Measurements from ENCODE around the gene NPC2.
"Not testable (repeated sequence)": the region's sequence is repeated elsewhere in the genome, so short reads cannot be mapped to it uniquely, and the experiment has no call there.

NPC2 gene

GRCh38 chr14:74492776-74493342 lies at the start of gene NPC2:
NPC2 (minus strand) TSS chr14:74493305; CDS start chr14:74493274, 31 bp downstream.
- DNase-seq (ENCODE audit: low read depth) = no peak

GRCh38 chr14:74542056-74542685 lies 49.1 kb upstream of the NPC2 start:
- no peak for DNase-seq (ENCODE audit: low read depth)

DNA sequence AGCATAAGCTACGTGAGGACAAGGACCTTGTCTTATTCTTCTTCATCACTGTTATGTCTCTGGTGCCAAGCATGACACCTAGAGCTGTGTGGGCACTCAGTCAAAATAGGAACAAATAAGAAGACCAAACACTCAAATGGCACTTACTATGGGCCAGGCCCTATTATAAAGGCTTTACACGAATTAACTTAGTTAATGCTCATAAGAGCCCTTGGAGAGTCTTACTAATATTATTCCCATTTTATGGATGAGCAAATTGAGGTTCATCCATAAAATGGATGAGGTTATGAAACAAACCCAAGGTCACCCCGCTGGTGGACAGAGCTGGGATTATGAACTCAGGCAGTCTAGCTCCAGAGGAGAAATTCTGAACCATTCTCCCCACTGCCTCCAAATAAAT lies 48.1 kb upstream of the NPC2 start:
- no peak for DNase-seq (ENCODE audit: low read depth)

DNA sequence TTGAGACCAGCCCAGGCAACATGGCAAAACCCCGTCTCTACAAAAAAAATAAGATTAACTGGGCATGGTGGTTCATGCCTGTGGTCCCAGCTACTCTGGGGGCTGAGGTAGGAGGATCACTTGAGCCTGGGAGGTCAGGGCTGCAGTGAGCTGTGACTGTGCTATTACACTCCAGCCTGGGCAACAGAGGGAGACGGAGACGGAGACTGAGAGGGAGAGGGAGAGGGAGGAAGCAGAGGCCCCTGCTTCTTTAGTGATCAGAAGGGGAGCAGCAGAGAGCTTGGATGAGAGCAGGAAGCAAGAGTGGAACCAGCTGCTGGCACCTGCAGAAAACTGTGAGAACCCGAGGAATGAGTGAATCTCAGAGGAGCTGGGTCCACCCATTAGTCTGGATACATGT lies 46.4 kb upstream of the NPC2 start:
- no peak for DNase-seq (ENCODE audit: low read depth)

DNA sequence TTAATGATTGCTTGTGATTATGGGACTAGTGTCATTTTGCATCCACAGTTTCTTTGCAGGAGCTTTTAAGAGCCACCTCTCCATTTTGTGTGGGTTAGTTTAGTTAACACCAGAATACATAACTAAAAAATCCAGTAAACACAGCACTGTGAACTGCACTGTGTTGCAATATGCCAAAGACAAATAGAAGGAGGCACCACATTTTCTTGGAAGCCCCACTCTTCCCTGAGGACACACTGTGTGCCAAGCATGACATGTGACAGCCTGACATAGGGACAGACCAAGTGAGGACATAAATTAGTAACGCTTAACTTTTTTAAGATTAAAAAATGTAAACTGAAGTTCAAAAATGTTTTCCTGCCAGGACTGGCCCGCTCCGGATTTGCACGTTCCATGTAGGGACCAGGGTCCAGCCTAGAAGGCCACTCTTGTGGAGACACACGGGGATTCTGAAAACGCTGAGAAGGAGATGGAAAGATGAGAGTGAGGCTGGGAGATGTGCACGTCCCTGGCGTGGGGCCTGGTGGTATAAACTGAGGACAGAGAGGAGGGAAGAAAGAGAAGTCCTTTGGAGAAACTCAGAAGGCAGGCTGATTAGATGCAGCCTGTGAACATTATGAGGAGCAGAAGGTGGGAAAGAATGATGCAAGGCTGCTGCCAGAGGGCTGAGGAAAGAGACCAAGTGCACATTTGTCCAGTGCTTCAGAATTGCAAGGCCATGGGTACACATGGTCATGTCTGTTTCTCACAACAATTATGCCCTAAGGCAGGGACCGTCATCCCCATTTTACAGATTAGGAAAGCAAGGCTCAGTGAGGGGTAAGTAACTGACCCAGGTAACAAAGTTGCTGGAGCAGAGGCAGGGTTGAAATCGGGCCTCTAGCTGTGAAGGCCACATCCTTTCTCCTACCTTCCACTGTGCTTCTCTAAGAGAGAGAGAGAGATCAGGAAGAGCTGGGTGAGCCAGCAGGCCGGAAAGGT lies 45.6 kb upstream of the NPC2 start:
- no peak for DNase-seq (ENCODE audit: low read depth)

- not testable (repeated sequence) for DNase-seq (ENCODE audit: low read depth)
Observed at GRCh38 chr14:74536336-74536735, 43.2 kb upstream of the NPC2 start.

- no peak for DNase-seq (ENCODE audit: low read depth)
Observed at GRCh38 chr14:74535756-74536325, 42.7 kb upstream of the NPC2 start.

GRCh38 chr14:74533576-74533975 lies 40.5 kb upstream of the NPC2 start:
- no peak for DNase-seq (ENCODE audit: low read depth)

GRCh38 chr14:74532246-74532645 lies 39.1 kb upstream of the NPC2 start:
- DNase-seq (ENCODE audit: low read depth) = no peak

DNA sequence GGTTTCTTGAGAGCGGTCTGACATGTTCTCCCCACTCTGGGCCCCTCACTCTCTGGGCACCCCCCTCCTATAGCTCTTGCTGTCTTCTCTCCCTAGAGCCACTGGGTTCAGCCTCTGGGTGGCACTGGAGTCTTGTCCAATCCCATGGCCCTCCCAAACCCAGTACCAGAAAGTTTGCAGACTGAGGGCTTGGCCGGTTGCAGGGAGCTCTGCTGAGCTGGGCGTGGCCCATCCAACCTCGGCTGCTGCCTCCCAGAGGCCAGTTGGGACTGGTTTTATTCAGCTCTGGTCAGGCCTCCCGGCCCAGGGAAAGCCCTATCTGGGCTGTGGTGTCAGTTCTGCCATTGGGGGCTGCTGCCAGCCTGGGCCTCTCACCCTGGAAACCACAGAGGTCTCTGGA lies 38.4 kb upstream of the NPC2 start:
- DNase-seq (ENCODE audit: low read depth) = no peak

DNA sequence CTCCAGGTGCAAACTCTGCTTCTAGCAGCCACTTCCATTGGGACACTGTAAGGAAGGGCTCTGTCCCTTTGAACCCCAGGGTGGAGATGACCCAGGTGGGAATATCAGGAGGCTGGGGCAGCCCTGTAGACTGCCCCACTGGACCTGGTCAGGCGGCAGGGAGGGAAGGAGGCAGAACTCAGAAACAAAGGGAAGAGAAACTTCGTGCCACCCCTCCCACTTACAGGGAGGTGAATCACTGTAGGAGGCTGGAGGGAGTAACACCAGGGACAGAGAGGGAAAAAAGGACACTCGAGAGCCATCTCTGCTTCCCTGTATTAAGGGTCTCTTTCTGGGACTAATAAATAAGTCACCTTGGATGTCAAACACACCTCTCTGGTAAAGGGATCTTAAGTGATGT lies 37.9 kb upstream of the NPC2 start:
- no peak for DNase-seq (ENCODE audit: low read depth)

- no peak for DNase-seq (ENCODE audit: low read depth)
Observed at GRCh38 chr14:74528886-74529285, 35.8 kb upstream of the NPC2 start.

- no peak for DNase-seq (ENCODE audit: low read depth)
Observed at GRCh38 chr14:74528406-74528805, 35.3 kb upstream of the NPC2 start.

DNA sequence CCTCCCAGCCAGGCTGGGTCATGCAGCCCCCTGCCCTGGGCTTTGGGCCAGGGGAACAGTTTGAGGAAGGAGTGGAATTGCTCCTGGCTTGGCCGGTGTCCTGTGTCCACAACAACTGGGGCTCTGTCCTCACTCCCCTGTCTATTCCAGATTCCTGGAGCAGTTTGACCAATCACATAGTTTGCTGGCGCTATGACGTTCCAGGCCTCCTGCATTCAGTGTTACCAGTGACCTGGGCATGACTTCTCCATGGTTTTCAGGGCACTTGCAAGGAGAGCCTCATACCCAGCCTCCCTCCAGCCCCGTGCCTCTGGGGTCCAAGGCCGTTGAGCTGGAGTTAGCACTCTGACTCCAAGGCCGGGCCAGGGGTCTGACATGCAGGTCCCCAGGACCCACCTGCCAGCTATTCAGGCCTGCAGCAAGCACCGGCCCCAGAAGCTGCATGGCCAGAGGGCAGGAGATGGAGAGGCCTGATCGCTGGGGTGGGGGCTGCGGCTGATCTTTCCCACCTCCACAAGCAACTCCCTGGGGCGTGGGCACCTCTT lies 34.7 kb upstream of the NPC2 start:
- DNase-seq (ENCODE audit: low read depth) = no peak

GRCh38 chr14:74526854-74527585 lies 33.9 kb upstream of the NPC2 start:
- DNase-seq (ENCODE audit: low read depth) = no peak

- no peak for DNase-seq (ENCODE audit: low read depth)
Observed at GRCh38 chr14:74525361-74525851, 32.3 kb upstream of the NPC2 start.

- DNase-seq (ENCODE audit: low read depth) = no peak
Observed at GRCh38 chr14:74524812-74525135, 31.7 kb upstream of the NPC2 start.

DNA sequence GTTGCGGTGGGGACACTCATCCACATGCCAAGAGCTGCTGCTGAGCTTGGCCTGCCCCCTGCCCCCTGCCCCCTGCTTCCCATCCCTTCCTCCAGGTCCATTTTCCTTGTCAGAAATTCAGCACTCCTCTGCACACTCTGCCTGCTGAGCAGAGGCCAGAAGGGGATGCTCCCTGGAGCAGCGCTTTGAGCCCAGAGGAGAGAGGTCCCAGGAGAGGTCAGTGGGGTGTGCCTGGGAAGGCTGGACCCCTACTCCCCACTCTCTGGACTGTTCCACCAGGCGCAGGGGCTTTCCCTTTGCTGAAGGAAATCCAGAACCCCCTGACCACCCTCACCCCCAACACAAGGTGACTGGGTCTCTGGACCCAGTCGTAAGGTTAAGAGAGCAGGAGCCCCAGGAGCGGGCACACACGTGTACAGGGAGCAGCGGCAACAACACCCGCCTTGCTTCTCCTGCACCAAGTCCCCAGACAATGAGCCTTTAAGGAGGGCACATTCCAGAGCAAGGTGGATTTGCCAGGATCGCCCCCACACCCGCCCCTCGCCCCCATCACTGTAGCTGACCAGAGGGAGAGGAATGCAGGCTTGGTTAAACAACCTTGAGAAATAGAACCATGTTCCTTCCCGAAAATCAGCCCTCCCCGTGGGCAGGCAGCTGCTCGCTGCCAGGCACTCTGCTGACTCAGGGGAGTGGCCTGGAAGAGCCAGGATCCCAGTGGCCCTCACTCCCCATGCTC lies 31.1 kb upstream of the NPC2 start:
- DNase-seq (ENCODE audit: low read depth) = no peak

GRCh38 chr14:74522740-74523139 lies 29.6 kb upstream of the NPC2 start:
- no peak for DNase-seq (ENCODE audit: low read depth)

DNA sequence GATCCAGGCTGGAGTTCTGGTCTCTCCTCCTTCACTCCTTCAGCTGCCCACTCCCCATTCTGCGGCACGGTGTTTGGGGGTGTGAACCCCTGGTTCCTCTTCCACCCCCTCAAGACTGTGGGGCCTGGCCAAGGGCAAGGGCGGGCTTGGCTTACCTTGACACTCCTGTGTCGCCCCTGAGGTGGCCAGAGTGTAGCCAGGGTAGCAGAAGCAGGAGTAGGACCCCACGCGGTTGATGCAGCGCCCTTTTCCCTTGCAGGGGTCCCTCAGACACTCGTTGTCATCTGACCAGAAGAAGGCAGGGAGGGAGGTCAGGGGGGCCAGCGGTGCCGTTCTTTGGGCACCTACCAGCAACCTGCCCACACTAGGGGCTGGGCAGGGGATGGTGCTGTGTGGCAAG lies 28.7 kb upstream of the NPC2 start:
- DNase-seq (ENCODE audit: low read depth) = no peak
